ENCODE data around the gene ZNF829.

ZNF829 gene

GRCh38 chr19:36915992-36916830, at the start of gene ZNF829, which contains the start of gene ZNF568:
ZNF829 (minus strand) TSS chr19:36916291; CDS start chr19:36915167, 1,124 bp downstream.
ZNF568 (plus strand) TSS chr19:36916332; CDS start chr19:36922771, 6,439 bp downstream.
- peaks cover 47% of the 10 kb centered on the region for H3K36me3 ChIP-seq
- H3K27me3 ChIP-seq (ENCODE audit: insufficient read depth, low read depth, severe bottlenecking) = no peaks in the 10 kb centered on the region
- peak within 1 kb of the TSS; percentile 84 for H3K4me3 ChIP-seq (ENCODE audit: low read depth, low read length)
- DNase-seq = peak; percentile 97
- H3K27ac ChIP-seq = peak within 1 kb of the TSS; percentile 97
- no peaks in the 10 kb centered on the region for H3K9me3 ChIP-seq (ENCODE audit: severe bottlenecking)
- TF ChIP-seq, protein P1, sequence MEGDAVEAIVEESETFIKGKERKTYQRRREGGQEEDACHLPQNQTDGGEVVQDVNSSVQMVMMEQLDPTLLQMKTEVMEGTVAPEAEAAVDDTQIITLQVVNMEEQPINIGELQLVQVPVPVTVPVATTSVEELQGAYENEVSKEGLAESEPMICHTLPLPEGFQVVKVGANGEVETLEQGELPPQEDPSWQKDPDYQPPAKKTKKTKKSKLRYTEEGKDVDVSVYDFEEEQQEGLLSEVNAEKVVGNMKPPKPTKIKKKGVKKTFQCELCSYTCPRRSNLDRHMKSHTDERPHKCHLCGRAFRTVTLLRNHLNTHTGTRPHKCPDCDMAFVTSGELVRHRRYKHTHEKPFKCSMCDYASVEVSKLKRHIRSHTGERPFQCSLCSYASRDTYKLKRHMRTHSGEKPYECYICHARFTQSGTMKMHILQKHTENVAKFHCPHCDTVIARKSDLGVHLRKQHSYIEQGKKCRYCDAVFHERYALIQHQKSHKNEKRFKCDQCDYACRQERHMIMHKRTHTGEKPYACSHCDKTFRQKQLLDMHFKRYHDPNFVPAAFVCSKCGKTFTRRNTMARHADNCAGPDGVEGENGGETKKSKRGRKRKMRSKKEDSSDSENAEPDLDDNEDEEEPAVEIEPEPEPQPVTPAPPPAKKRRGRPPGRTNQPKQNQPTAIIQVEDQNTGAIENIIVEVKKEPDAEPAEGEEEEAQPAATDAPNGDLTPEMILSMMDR (IDR thresholded peaks at IDR 0.05; ENCODE audit: low read depth, low read length) = peak; percentile 85

DNA sequence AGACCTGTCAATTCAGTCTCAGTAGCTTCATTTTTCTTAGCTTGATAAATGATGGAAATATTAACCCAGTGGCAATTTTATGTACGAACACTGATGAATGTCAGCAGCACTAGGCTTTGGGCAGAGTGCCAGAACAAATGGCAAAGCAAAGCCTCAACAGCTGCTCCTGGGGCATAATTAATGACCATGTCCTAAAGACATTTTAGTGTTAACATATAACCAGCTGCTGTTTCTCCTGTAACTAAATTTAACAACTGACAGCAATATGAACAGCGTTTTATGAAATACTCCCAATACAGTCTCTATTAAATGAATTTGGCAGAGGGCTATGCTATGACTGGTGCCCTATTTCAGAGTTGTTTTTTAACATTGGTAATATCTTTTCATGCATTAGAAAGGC, 47.2 kb upstream of the ZNF829 start:
- no peak overlapping the region for H3K27ac ChIP-seq
- H3K4me3 ChIP-seq (ENCODE audit: low read depth, low read length) = no peak overlapping the region
- H3K36me3 ChIP-seq = no peaks in the 10 kb centered on the region
- TF ChIP-seq, protein P1 (IDR thresholded peaks at IDR 0.05; ENCODE audit: low read depth, low read length) = no peak
- peaks cover 4% of the 10 kb centered on the region for H3K9me3 ChIP-seq (ENCODE audit: severe bottlenecking)
- no peak for DNase-seq
- no peaks in the 10 kb centered on the region for H3K27me3 ChIP-seq (ENCODE audit: insufficient read depth, low read depth, severe bottlenecking)

DNA sequence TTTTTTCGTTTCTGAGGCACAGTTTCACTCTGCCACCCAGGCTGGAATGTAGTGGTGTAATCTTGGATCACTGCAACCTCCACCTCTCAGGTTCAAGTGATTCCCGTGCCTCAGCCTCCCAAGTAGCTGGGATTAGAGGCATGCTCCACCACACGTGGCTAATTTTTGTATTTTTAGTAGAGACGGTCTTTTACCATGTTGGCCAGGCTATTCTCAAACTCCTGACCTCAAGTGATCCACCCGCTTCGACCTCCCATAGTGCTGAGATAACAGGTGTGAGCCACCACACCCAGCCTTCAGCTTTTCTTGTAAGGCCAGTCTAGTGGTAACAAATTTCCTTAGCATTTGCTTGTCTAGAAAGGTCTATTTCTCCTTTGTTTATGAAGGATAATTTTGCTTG, 46.3 kb upstream of the ZNF829 start:
- no peaks in the 10 kb centered on the region for H3K36me3 ChIP-seq
- H3K27ac ChIP-seq = no peak overlapping the region
- no peak for DNase-seq
- peaks cover 4% of the 10 kb centered on the region for H3K9me3 ChIP-seq (ENCODE audit: severe bottlenecking)
- H3K4me3 ChIP-seq (ENCODE audit: low read depth, low read length) = no peak overlapping the region
- H3K27me3 ChIP-seq (ENCODE audit: insufficient read depth, low read depth, severe bottlenecking) = no peaks in the 10 kb centered on the region
- TF ChIP-seq, protein P1 (IDR thresholded peaks at IDR 0.05; ENCODE audit: low read depth, low read length) = no peak

- TF ChIP-seq, protein P1 (IDR thresholded peaks at IDR 0.05; ENCODE audit: low read depth, low read length) = no peak
- H3K27ac ChIP-seq = no peak overlapping the region
- H3K27me3 ChIP-seq (ENCODE audit: insufficient read depth, low read depth, severe bottlenecking) = no peaks in the 10 kb centered on the region
- H3K9me3 ChIP-seq (ENCODE audit: severe bottlenecking) = peaks cover 12% of the 10 kb centered on the region
- DNase-seq = no peak
- H3K36me3 ChIP-seq = peaks cover 22% of the 10 kb centered on the region
- H3K4me3 ChIP-seq (ENCODE audit: low read depth, low read length) = no peak overlapping the region
Measured at GRCh38 chr19:36950335-36951119, 34.4 kb upstream of the ZNF829 start.

DNA sequence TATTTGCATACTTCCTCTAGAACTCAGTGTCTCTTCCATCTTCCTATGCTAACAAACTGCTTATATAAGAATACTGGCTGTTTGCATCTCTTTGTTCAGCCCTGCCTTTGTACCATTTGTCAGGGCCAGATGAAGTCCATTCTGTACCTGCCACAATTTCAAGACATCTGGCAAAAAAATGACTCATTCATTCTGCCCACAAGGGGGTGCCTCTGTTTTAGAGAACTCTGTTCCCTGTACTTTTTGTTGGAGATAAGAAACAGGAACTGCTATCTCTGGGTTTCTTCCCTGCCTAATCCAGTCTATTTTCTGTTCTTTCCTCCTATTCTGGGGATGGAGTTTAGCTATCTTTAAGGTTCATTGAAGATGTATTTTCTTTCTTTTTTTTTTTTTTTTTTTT, 23.1 kb upstream of the ZNF829 start:
- H3K9me3 ChIP-seq (ENCODE audit: severe bottlenecking) = no peaks in the 10 kb centered on the region
- peaks cover 8% of the 10 kb centered on the region; the same call in 1 of the 2 replicates for H3K36me3 ChIP-seq
- no peak overlapping the region for H3K4me3 ChIP-seq (ENCODE audit: low read depth, low read length)
- no peaks in the 10 kb centered on the region for H3K27me3 ChIP-seq (ENCODE audit: insufficient read depth, low read depth, severe bottlenecking)
- DNase-seq = no peak
- TF ChIP-seq, protein P1 (IDR thresholded peaks at IDR 0.05; ENCODE audit: low read depth, low read length) = peak; percentile 45
- H3K27ac ChIP-seq = no peak overlapping the region

All from WERI-Rb-1 (cell line).